A673 (cell line): ENCODE measurements around the gene BRI3BP. TPM values are rescaled to one million over a fixed set of nuclear protein-coding genes. Genes with fewer than 3 reads are reported as not detected.

ENCODE experiments used
- BruUV-seq: library from RNA; stranded (reverse); fragments of 400-500 nt; replicated peaks from 2 replicates; lab custom pipeline; 2021; lab: Mats Ljungman, UMichigan
- CTCF ChIA-PET: fragments of 300-600 bp; sonication (Branson Sonifier 250); formaldehyde crosslinking; loops from one replicate; lab custom pipeline; 2022; ENCODE audit warnings: antibody characterized with exemption; lab: Charles Lee
- POLR2A ChIA-PET: fragments of 300-600 bp; sonication (Branson Sonifier 250); formaldehyde crosslinking; loops from one replicate; lab custom pipeline; 2022; ENCODE audit warnings: antibody characterized with exemption; ENCODE audit not compliant: low non-redundant PET; lab: Charles Lee
- DNase-seq: peaks from one replicate; pipeline ENCODE4 v3.0.0-alpha.2; 2015; ENCODE audit warnings: low spot score
- H3K27ac ChIP-seq: fragments of 200-600 bp; sonication (generic); 2 replicates; pipeline ENCODE4 v1.5.1; 2016; ENCODE audit warnings: mixed run types, low read depth, mild to moderate bottlenecking, mixed read lengths, antibody characterized with exemption, low read length; ENCODE audit not compliant: poor library complexity, severe bottlenecking
- H3K27me3 ChIP-seq: fragments of 200-600 bp; sonication (generic); replicated peaks from 2 replicates; pipeline ENCODE4 v1.6.1; 2017; ENCODE audit warnings: mixed run types, low read depth, mild to moderate bottlenecking, mixed read lengths, antibody characterized with exemption, low read length; ENCODE audit not compliant: insufficient read depth, poor library complexity
- H3K36me3 ChIP-seq: fragments of 200-600 bp; sonication (generic); 2 replicates; pipeline ENCODE4 v1.6.1; 2016; ENCODE audit warnings: mixed run types, mild to moderate bottlenecking, mixed read lengths, antibody characterized with exemption, low read length; ENCODE audit not compliant: insufficient read depth, poor library complexity, severe bottlenecking
- H3K4me1 ChIP-seq: fragments of 200-600 bp; sonication (generic); 2 replicates; pipeline ENCODE4 v1.6.1; 2017; ENCODE audit warnings: mixed run types, mild to moderate bottlenecking, mixed read lengths, antibody characterized with exemption, low read length; ENCODE audit not compliant: insufficient read depth, poor library complexity, severe bottlenecking
- H3K4me3 ChIP-seq: fragments of 200-600 bp; sonication (generic); 2 replicates; pipeline ENCODE4 v1.5.1; 2016; ENCODE audit warnings: low read depth, mixed run types, mild to moderate bottlenecking, mixed read lengths, low read length; ENCODE audit not compliant: poor library complexity, severe bottlenecking
- H3K9me3 ChIP-seq: fragments of 200-600 bp; sonication (generic); 2 replicates; pipeline ENCODE4 v1.6.1; 2016; ENCODE audit warnings: mixed run types, low read depth, mild to moderate bottlenecking, mixed read lengths, antibody characterized with exemption, low read length; ENCODE audit not compliant: poor library complexity, severe bottlenecking
- EZH2 ChIP-seq: fragments of 200-600 bp; sonication (generic); IDR thresholded peaks from 2 replicates; pipeline ENCODE4 v1.6.1; 2017; ENCODE audit warnings: borderline replicate concordance, low read depth, mild to moderate bottlenecking, mixed read lengths, antibody characterized with exemption, low read length; ENCODE audit not compliant: poor library complexity, severe bottlenecking
- intact Hi-C: fragments of 100-400 bp; cut with micrococcal nuclease; formaldehyde crosslinking; loops from one replicate; pipeline ENCODE4 v1.10.0; 2022; ENCODE audit not compliant: unreplicated experiment
- total RNA-seq: library from RNA; stranded (reverse); gene quantifications from 2 replicates; pipeline ENCODE4 v1.2.3, GENCODE V29; 2021
- TF ChIP-seq, protein P1 (sequence below): fragments of 300-800, 200-600 bp; sonication (generic); conservative IDR thresholded peaks from 2 replicates; pipeline ENCODE4 v1.5.1; 2017; ENCODE audit warnings: low read depth, mild to moderate bottlenecking, antibody characterized with exemption, low read length, moderate library complexity, mixed read lengths

Gene BRI3BP
- total RNA-seq, 1 experiment from 2014 or later: 26.0 TPM

DNA sequence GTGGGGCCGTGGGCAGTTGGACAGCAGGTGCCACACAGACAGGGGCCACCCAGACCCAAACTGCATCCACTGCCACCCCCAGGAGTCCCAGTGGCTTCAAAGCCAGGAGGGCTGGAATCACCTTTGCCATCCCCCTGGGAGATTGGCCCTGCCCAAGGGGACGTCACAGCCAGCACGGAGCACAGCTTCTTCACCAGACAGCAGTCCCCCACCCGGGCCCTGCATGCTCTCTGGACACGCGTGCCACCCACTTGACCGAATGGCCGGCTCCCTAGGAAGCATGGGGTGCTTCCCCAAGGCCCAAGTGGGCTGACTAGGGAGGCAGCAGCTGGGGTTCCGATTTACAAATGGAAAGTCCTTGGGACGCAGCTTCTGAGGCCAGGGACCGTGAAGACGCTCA, 21.8 kb upstream of the BRI3BP start:
- H3K4me1 ChIP-seq: no peaks in the 10 kb centered on the region
- CTCF ChIA-PET: no interaction called here
- H3K36me3 ChIP-seq: peaks cover 15% of the 10 kb centered on the region
- BruUV-seq: no TSS peak
- intact Hi-C loops: no loop called here
- H3K9me3 ChIP-seq: no peaks in the 10 kb centered on the region
- DNase-seq: no peak
- POLR2A ChIA-PET: no interaction called here
- TF ChIP-seq EZH2: no peak
- TF ChIP-seq, protein P1, sequence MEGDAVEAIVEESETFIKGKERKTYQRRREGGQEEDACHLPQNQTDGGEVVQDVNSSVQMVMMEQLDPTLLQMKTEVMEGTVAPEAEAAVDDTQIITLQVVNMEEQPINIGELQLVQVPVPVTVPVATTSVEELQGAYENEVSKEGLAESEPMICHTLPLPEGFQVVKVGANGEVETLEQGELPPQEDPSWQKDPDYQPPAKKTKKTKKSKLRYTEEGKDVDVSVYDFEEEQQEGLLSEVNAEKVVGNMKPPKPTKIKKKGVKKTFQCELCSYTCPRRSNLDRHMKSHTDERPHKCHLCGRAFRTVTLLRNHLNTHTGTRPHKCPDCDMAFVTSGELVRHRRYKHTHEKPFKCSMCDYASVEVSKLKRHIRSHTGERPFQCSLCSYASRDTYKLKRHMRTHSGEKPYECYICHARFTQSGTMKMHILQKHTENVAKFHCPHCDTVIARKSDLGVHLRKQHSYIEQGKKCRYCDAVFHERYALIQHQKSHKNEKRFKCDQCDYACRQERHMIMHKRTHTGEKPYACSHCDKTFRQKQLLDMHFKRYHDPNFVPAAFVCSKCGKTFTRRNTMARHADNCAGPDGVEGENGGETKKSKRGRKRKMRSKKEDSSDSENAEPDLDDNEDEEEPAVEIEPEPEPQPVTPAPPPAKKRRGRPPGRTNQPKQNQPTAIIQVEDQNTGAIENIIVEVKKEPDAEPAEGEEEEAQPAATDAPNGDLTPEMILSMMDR: no peak
- no peaks in the 10 kb centered on the region for H3K27me3 ChIP-seq
- H3K27ac ChIP-seq: no peak overlapping the region
- H3K4me3 ChIP-seq: no peak overlapping the region

DNA sequence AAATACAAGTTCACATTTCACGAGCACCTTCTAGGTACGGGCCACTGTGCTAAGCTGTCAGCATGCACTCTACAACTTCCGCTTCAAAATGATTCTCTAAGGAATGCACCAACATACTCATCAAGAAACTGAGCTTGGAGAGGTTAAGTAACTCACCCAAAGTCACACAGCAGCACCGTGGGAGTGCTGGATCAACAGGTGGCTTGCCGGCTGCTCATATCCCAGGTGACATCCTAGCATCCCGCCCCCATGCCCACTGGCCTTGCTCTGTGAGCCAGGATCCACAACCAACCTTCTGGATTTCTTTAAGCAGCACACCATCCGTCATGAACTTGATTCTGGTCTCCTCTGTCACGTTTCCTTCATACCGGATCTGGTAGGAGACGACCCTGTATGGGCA, 21.2 kb upstream of the BRI3BP start:
- TF ChIP-seq, protein P1: no peak
- no peak for TF ChIP-seq EZH2
- DNase-seq: no peak
- Histone ChIP-seq H3K27me3 (no peaks in the 10 kb centered on the region), H3K9me3 (no peaks in the 10 kb centered on the region), H3K4me1 (no peaks in the 10 kb centered on the region), H3K36me3 (peaks cover 18% of the 10 kb centered on the region), H3K4me3 (no peak overlapping the region), H3K27ac (no peak overlapping the region)
- BruUV-seq: no TSS peak
- intact Hi-C loops: no loop called here
- ChIA-PET POLR2A (no interaction called here), CTCF (no interaction called here)

DNA sequence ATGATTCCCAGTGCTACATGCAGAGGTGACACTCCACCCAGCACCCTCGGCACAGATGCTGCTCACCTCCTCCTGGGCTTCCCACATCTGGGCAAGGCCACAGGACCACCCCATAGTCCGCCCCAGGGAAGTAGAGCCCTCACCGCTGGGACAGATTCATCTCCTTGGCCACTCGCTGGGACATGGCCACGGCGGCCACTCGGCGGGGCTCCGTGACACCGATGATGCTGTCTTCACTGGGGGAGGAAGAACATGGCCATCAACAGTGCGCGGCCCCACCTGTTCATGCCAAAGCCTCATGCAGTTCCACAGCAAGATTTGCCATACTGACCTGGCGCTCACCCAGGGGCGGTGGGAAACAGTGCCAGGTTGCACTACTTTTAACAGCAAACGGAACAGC, 18.2 kb upstream of the BRI3BP start:
- no peaks in the 10 kb centered on the region for H3K4me1 ChIP-seq
- no peak overlapping the region for H3K27ac ChIP-seq
- ChIA-PET POLR2A (no interaction called here), CTCF (no interaction called here)
- H3K9me3 ChIP-seq: no peaks in the 10 kb centered on the region
- intact Hi-C loops: no loop called here
- DNase-seq: no peak
- BruUV-seq: no TSS peak
- H3K4me3 ChIP-seq: no peak overlapping the region
- no peaks in the 10 kb centered on the region for H3K27me3 ChIP-seq
- TF ChIP-seq EZH2: no peak
- TF ChIP-seq, protein P1: no peak
- H3K36me3 ChIP-seq: peaks cover 40% of the 10 kb centered on the region
